Neural cell (in vitro differentiated cells): ENCODE data around the gene SPAG6.

Experiments
- CTCF ChIP-seq: fragments of 450-650 bp; IDR thresholded peaks from 2 replicates; pipeline ENCODE4 v1.5.1; 2014; ENCODE audit warnings: antibody characterized with exemption, mild to moderate bottlenecking, moderate library complexity; ENCODE audit not compliant: poor library complexity, severe bottlenecking
- MXI1 ChIP-seq: fragments of 450-650 bp; conservative IDR thresholded peaks from 2 replicates; pipeline ENCODE4 v1.6.1; 2014; ENCODE audit warnings: antibody characterized with exemption, mild to moderate bottlenecking; ENCODE audit not compliant: poor library complexity, severe bottlenecking
- REST ChIP-seq: IDR thresholded peaks from 2 replicates; pipeline ENCODE4 v1.6.1; 2012; ENCODE audit warnings: borderline replicate concordance

GRCh38 chr10:22318772-22319171, 26.5 kb upstream of the SPAG6 start:
- TF ChIP-seq MXI1 (no peak), CTCF (no peak), REST (no peak)
